ENCODE results near the gene SCARB2.

GRCh38 chr4:76238701-76239100, 25.1 kb upstream of the SCARB2 start:
- TF ChIP-seq JUNB (IDR thresholded peaks at IDR 0.05; ENCODE audit: unreplicated experiment) (no peak), POLR2AphosphoS5 (IDR thresholded peaks at IDR 0.05; ENCODE audit: low read depth) (no peak), EZH2 (IDR thresholded peaks at IDR 0.05; ENCODE audit: low read depth, unreplicated experiment) (no peak), EZH2phosphoT487 (IDR thresholded peaks at IDR 0.05; ENCODE audit: unreplicated experiment) (no peak), STAT1 (IDR thresholded peaks at IDR 0.05; ENCODE audit: unreplicated experiment) (no peak), ZNF462 (CRISPR knock-in tag; IDR thresholded peaks at IDR 0.05) (no peak), ZNF114 (CRISPR knock-in tag; IDR thresholded peaks at IDR 0.05) (no peak), CREB1 (CRISPR knock-in tag; IDR thresholded peaks at IDR 0.05; ENCODE audit: low read depth) (no peak), REST (IDR thresholded peaks at IDR 0.05; ENCODE audit: unreplicated experiment) (no peak), ETS1 (IDR thresholded peaks at IDR 0.05) (no peak), NANOG (IDR thresholded peaks at IDR 0.05; ENCODE audit: borderline replicate concordance) (no peak)
- TF ChIP-seq, protein P1, sequence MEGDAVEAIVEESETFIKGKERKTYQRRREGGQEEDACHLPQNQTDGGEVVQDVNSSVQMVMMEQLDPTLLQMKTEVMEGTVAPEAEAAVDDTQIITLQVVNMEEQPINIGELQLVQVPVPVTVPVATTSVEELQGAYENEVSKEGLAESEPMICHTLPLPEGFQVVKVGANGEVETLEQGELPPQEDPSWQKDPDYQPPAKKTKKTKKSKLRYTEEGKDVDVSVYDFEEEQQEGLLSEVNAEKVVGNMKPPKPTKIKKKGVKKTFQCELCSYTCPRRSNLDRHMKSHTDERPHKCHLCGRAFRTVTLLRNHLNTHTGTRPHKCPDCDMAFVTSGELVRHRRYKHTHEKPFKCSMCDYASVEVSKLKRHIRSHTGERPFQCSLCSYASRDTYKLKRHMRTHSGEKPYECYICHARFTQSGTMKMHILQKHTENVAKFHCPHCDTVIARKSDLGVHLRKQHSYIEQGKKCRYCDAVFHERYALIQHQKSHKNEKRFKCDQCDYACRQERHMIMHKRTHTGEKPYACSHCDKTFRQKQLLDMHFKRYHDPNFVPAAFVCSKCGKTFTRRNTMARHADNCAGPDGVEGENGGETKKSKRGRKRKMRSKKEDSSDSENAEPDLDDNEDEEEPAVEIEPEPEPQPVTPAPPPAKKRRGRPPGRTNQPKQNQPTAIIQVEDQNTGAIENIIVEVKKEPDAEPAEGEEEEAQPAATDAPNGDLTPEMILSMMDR (conservative IDR thresholded peaks at IDR 0.05; ENCODE audit: low read depth in 2 of 2) = no peak
